SU-DHL-6 (cell line): ENCODE measurements around the gene MLYCD.

ENCODE experiments used
- H2AFZ ChIP-seq: fragments of 200-600 bp; sonication (generic); 2 replicates; pipeline ENCODE4 v1.6.1; 2014; ENCODE audit warnings: low read depth, mild to moderate bottlenecking, moderate library complexity, mixed read lengths, antibody characterized with exemption, low read length; ENCODE audit not compliant: severe bottlenecking
- H3F3A ChIP-seq: fragments of 200-600 bp; shearing (Covaris generic); 2 replicates; pipeline ENCODE4 v1.6.0; 2016; ENCODE audit warnings: antibody characterized with exemption, mild to moderate bottlenecking; ENCODE audit not compliant: insufficient read depth
- H3K27ac ChIP-seq: fragments of 200-600 bp; sonication (generic); 2 replicates; pipeline ENCODE4 v1.5.1; 2016; ENCODE audit warnings: low read depth, mild to moderate bottlenecking, low read length, moderate library complexity, mixed read lengths
- H3K27me3 ChIP-seq: fragments of 200-600 bp; sonication (generic), shearing (Covaris generic); 2 replicates; pipeline ENCODE4 v1.6.0; 2014; ENCODE audit warnings: mild to moderate bottlenecking, low read length
- H3K36me3 ChIP-seq: fragments of 200-600 bp; sonication (generic); 2 replicates; pipeline ENCODE4 v1.6.1; 2014; ENCODE audit warnings: mild to moderate bottlenecking, low read length, mixed read lengths
- H3K4me2 ChIP-seq: fragments of 300-600, 200-600 bp; shearing (Covaris generic), sonication (generic); 2 replicates; pipeline ENCODE4 v1.6.0; 2014; ENCODE audit warnings: low read length, low read depth, mild to moderate bottlenecking; ENCODE audit not compliant: poor library complexity, severe bottlenecking
- H3K4me3 ChIP-seq: fragments of 200-600 bp; sonication (generic); 2 replicates; pipeline ENCODE4 v1.5.1; 2014; ENCODE audit warnings: antibody characterized with exemption, low read length, mild to moderate bottlenecking, mixed read lengths; ENCODE audit not compliant: insufficient read depth, poor library complexity, severe bottlenecking
- H3K79me2 ChIP-seq: fragments of 200-600 bp; sonication (generic); 2 replicates; pipeline ENCODE4 v1.6.1; 2014; ENCODE audit warnings: mild to moderate bottlenecking, low read length, moderate library complexity; ENCODE audit not compliant: insufficient read depth
- H3K9ac ChIP-seq: fragments of 200-600 bp; sonication (generic); 2 replicates; pipeline ENCODE4 v1.7.0; 2014; ENCODE audit warnings: mild to moderate bottlenecking, low read length
- H3K9me2 ChIP-seq: fragments of 200-600 bp; sonication (generic); replicated peaks from 2 replicates; pipeline ENCODE4 v1.6.1; 2014; ENCODE audit warnings: low read length; ENCODE audit not compliant: insufficient read depth
- H3K9me3 ChIP-seq: fragments of 200-600 bp; sonication (generic); 2 replicates; pipeline ENCODE4 v1.6.1; 2014; ENCODE audit warnings: low read length, mixed read lengths; ENCODE audit not compliant: insufficient read depth
- H4K20me1 ChIP-seq: fragments of 200-600 bp; sonication (generic); 2 replicates; pipeline ENCODE4 v1.6.1; 2014; ENCODE audit warnings: low read depth, mild to moderate bottlenecking, antibody characterized with exemption, low read length, moderate library complexity, mixed read lengths
- EZH2phosphoT487 ChIP-seq: fragments of 200-600 bp; sonication (generic), shearing (Covaris generic); conservative IDR thresholded peaks from 2 replicates; pipeline ENCODE4 v1.6.1; 2018; ENCODE audit warnings: mild to moderate bottlenecking, antibody characterized with exemption, low read length, moderate library complexity, mixed read lengths
- TF ChIP-seq, protein P1 (sequence below): fragments of 200-600 bp; sonication (generic); IDR thresholded peaks from one replicate; pipeline ENCODE4 v1.5.1; 2017; ENCODE audit warnings: antibody characterized with exemption, mild to moderate bottlenecking, low read length, moderate library complexity; ENCODE audit not compliant: insufficient read depth, poor library complexity, severe bottlenecking

MLYCD gene

DNA sequence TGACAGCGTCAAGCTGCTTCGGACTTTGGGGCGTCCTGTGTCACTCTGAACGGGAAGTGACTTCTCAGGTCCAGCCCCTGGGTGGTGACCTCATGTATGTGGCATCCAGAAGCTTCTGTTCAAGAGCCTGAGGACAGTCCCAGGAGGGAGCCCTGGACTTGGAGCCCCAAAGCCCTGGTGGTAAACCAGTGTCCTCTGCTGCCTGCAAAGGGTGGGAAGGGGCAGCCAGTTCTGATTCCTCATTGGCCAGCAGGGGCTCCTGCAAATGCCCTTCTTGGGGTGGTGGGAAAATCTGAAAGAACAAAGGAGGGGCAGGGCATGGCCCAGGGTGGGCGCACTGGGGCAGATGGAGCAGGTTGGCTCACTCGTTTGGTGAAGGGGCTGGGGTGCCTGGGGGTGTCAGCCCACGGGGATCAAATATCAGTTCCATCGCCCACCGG is 55.7 kb downstream of the MLYCD start:
- Histone ChIP-seq H3K9me2 (no peaks in the 10 kb centered on the region), H3K36me3 (no peaks in the 10 kb centered on the region), H3K9ac (no peak overlapping the region), H3F3A (no peaks in the 10 kb centered on the region), H2AFZ (no peak overlapping the region), H4K20me1 (no peaks in the 10 kb centered on the region), H3K4me3 (no peak overlapping the region), H3K9me3 (no peaks in the 10 kb centered on the region), H3K4me2 (no peak overlapping the region), H3K27me3 (no peaks in the 10 kb centered on the region), H3K79me2 (no peaks in the 10 kb centered on the region), H3K27ac (no peak overlapping the region)
- TF ChIP-seq, protein P1, sequence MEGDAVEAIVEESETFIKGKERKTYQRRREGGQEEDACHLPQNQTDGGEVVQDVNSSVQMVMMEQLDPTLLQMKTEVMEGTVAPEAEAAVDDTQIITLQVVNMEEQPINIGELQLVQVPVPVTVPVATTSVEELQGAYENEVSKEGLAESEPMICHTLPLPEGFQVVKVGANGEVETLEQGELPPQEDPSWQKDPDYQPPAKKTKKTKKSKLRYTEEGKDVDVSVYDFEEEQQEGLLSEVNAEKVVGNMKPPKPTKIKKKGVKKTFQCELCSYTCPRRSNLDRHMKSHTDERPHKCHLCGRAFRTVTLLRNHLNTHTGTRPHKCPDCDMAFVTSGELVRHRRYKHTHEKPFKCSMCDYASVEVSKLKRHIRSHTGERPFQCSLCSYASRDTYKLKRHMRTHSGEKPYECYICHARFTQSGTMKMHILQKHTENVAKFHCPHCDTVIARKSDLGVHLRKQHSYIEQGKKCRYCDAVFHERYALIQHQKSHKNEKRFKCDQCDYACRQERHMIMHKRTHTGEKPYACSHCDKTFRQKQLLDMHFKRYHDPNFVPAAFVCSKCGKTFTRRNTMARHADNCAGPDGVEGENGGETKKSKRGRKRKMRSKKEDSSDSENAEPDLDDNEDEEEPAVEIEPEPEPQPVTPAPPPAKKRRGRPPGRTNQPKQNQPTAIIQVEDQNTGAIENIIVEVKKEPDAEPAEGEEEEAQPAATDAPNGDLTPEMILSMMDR = no peak
- TF ChIP-seq EZH2phosphoT487 = no peak

DNA sequence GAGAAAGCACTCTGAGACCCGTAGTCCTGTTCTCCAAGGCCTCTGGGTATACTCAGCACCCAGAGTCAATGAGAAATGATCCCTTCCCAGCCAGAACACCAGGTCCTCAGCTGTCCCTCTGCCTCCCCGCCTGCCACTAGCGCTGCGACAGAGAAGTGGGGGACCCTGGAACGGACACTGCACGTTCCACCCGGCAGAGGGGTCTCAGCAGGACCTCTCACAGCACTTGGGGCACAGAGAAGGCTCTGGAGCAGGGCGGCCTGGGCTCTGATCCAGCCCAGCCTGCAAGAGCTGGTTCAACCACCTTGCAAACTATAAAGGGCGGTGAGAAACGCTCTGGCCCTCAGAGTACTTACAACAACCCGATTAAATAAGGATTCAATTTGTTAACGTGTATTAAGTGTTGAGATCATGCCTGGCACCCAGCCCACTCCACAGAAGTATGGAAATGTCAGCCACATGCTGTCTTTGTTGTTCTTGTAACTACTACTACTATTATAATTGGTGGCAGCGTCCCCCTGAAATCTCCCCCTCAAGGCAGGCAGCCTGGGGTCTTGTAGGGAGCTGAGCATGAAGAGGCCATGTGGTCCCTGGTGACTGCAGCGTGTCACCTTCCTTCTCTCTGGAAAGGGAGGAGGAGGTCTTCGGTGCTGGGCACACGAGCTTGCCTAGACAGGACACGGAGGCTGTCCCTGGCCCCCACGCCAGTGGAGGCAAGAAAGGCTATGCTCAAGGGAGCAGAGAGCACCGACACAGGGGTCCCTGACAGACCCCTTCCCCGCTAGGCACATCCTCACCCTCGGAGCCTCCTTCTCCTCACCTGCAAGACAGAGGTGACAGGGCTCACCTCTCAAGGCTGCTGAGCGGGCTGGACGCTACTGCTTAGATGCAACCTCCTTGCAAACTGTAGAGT is 56.6 kb downstream of the MLYCD start:
- H3K79me2 ChIP-seq = no peaks in the 10 kb centered on the region
- TF ChIP-seq, protein P1 = no peak
- no peak for TF ChIP-seq EZH2phosphoT487
- H3F3A ChIP-seq = no peaks in the 10 kb centered on the region
- no peak overlapping the region for H3K4me3 ChIP-seq
- H2AFZ ChIP-seq = no peak overlapping the region
- no peaks in the 10 kb centered on the region for H3K36me3 ChIP-seq
- H3K9ac ChIP-seq = no peak overlapping the region
- no peaks in the 10 kb centered on the region for H3K9me3 ChIP-seq
- no peaks in the 10 kb centered on the region for H3K9me2 ChIP-seq
- no peak overlapping the region for H3K4me2 ChIP-seq
- H3K27me3 ChIP-seq = no peaks in the 10 kb centered on the region
- H3K27ac ChIP-seq = no peak overlapping the region
- H4K20me1 ChIP-seq = no peaks in the 10 kb centered on the region

DNA sequence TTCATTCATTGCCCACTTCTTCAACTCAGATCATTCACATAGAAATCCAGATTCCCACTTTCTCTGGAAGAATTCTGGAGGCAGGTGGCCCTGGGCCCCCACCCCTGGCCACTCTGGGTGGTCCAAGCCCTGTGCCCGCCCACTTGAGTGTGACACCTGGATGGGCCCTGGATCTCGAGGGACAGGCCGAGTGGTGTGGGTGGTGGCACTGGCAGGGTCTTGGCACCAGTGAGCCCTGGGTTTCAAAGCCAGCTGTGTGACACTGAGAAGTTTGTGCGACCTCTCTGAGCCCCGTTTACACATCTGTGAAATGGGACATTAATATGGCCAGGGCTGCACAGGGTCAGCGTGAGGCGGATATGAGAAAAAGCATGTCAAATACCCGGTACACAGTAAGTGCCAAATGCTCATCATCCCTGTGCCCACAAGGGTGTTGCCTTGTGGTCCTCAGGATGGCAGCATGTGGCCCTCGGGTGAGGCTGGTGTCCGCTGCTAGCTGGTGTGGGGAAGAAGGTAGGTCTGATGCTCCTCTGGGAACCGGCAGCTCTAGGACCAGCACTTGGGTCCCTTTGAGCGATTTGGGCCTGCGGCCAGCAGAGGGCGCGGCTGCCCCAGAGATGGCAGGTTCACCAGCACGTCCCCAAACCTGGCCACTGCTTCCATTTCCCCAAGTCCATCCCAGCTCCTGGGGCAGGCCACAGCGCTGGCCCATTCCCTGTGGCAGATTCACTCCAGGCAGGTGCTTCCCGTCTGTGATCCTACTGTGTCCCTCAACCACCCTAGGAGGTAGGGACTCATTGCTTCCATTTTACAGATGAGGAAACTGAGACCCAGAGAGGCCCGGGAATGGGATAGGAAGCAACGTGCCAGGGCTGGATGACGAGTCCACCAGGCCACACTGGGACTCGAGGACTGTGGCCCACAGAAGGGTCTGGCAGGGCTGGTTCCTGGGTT is 57.7 kb downstream of the MLYCD start:
- no peak overlapping the region for H2AFZ ChIP-seq
- H3K4me2 ChIP-seq = no peak overlapping the region
- H3K9me2 ChIP-seq = no peaks in the 10 kb centered on the region
- no peaks in the 10 kb centered on the region for H3K79me2 ChIP-seq
- H3K9me3 ChIP-seq = no peaks in the 10 kb centered on the region
- no peaks in the 10 kb centered on the region for H3K27me3 ChIP-seq
- no peaks in the 10 kb centered on the region for H3F3A ChIP-seq
- no peak overlapping the region for H3K4me3 ChIP-seq
- TF ChIP-seq, protein P1 = peak; percentile 71
- TF ChIP-seq EZH2phosphoT487 = no peak
- H3K9ac ChIP-seq = no peak overlapping the region
- H4K20me1 ChIP-seq = no peaks in the 10 kb centered on the region
- no peaks in the 10 kb centered on the region for H3K36me3 ChIP-seq
- H3K27ac ChIP-seq = no peak overlapping the region
